HG03280 (cell line): ENCODE data around the gene GSTM5.
"Not testable (repeated sequence)": the region's sequence is repeated elsewhere in the genome, so short reads cannot be mapped to it uniquely, and the experiment has no call there.

Experiments
- ATAC-seq: cut with Tn5 transposase; IDR thresholded peaks from one replicate; pipeline ENCODE4 v1.9.1; 2021; ENCODE audit warnings: mild to moderate bottlenecking, moderate library complexity; ENCODE audit not compliant: unreplicated experiment

The GSTM5 gene

GRCh38 chr1:109726728-109727373 lies 14.8 kb downstream of the GSTM5 start:
- no peak for ATAC-seq

GRCh38 chr1:109728870-109729269 lies 16.8 kb downstream of the GSTM5 start:
- ATAC-seq, result no peak

GRCh38 chr1:109730666-109731065 lies 18.6 kb downstream of the GSTM5 start:
- no peak for ATAC-seq

- no peak for ATAC-seq
These were observed 20.4 kb downstream of the GSTM5 start for GRCh38 chr1:109732390-109732881.

GRCh38 chr1:109733236-109733870 lies 21.3 kb downstream of the GSTM5 start:
- no peak for ATAC-seq

GRCh38 chr1:109739738-109740614 lies 27.9 kb downstream of the GSTM5 start:
- peak; percentile 87 for ATAC-seq

- ATAC-seq, result no peak
These were observed 28.7 kb downstream of the GSTM5 start, which contains the start of gene GSTM3 for GRCh38 chr1:109740615-109741373. GSTM3 (minus strand) TSS chr1:109741038; CDS start chr1:109740287, 751 bp downstream.

GRCh38 chr1:109748311-109748710 lies 36.3 kb downstream of the GSTM5 start:
- not testable (repeated sequence) for ATAC-seq

GRCh38 chr1:109749221-109749620 lies 37.2 kb downstream of the GSTM5 start:
- ATAC-seq, result no peak

- no peak for ATAC-seq
These were observed 38.3 kb downstream of the GSTM5 start for GRCh38 chr1:109750241-109750882.

- ATAC-seq, result no peak
These were observed 38.9 kb downstream of the GSTM5 start for GRCh38 chr1:109750920-109751319.

- ATAC-seq, result no peak
These were observed 39.6 kb downstream of the GSTM5 start for GRCh38 chr1:109751531-109752260.

- no peak for ATAC-seq
These were observed 42.7 kb downstream of the GSTM5 start for GRCh38 chr1:109754738-109755137.

- ATAC-seq, result not testable (repeated sequence)
These were observed 44.3 kb downstream of the GSTM5 start for GRCh38 chr1:109756325-109756724.

- no peak for ATAC-seq
These were observed 44.9 kb downstream of the GSTM5 start for GRCh38 chr1:109756848-109757521.

GRCh38 chr1:109757936-109758786 lies 46.1 kb downstream of the GSTM5 start:
- no peak for ATAC-seq

GRCh38 chr1:109759513-109760334 lies 47.7 kb downstream of the GSTM5 start:
- ATAC-seq, result no peak
